GM12874 (cell line): ENCODE data around the gene CCDC6.

Experiments used
- CTCF ChIP-seq: IDR thresholded peaks from 2 replicates; pipeline ENCODE4 v1.5.1; 2011; ENCODE audit warnings: low read depth, mild to moderate bottlenecking, control low read depth, low read length, moderate library complexity; ENCODE audit not compliant: insufficient read depth

The CCDC6 gene

GRCh38 chr10:59754951-59755350 lies 151.4 kb downstream of the CCDC6 start:
- no peak for TF ChIP-seq CTCF

- no peak for TF ChIP-seq CTCF
Observed at GRCh38 chr10:59753267-59753666, 153.1 kb downstream of the CCDC6 start, which contains the start of gene MRLN. Gene MRLN, minus strand, starts transcription at chr10:59753455.

- TF ChIP-seq CTCF: no peak
Observed at GRCh38 chr10:59752278-59752940, 153.9 kb downstream of the CCDC6 start.

GRCh38 chr10:59750155-59750945 lies 156.0 kb downstream of the CCDC6 start:
- no peak for TF ChIP-seq CTCF

GRCh38 chr10:59748834-59749233 lies 157.5 kb downstream of the CCDC6 start:
- TF ChIP-seq CTCF: no peak

GRCh38 chr10:59745163-59745650 lies 161.1 kb downstream of the CCDC6 start:
- TF ChIP-seq CTCF: no peak

GRCh38 chr10:59741583-59741982 lies 164.8 kb downstream of the CCDC6 start:
- TF ChIP-seq CTCF: no peak
